NCI-H1105 treated with DMSO at 0.1 percent for 48 hours (cell line): ENCODE measurements around the gene FREM2.

Experiments used
- DNase-seq: peaks from one replicate; lab custom pipeline; 2025; lab: John Stamatoyannopoulos, UW

The FREM2 gene

DNA sequence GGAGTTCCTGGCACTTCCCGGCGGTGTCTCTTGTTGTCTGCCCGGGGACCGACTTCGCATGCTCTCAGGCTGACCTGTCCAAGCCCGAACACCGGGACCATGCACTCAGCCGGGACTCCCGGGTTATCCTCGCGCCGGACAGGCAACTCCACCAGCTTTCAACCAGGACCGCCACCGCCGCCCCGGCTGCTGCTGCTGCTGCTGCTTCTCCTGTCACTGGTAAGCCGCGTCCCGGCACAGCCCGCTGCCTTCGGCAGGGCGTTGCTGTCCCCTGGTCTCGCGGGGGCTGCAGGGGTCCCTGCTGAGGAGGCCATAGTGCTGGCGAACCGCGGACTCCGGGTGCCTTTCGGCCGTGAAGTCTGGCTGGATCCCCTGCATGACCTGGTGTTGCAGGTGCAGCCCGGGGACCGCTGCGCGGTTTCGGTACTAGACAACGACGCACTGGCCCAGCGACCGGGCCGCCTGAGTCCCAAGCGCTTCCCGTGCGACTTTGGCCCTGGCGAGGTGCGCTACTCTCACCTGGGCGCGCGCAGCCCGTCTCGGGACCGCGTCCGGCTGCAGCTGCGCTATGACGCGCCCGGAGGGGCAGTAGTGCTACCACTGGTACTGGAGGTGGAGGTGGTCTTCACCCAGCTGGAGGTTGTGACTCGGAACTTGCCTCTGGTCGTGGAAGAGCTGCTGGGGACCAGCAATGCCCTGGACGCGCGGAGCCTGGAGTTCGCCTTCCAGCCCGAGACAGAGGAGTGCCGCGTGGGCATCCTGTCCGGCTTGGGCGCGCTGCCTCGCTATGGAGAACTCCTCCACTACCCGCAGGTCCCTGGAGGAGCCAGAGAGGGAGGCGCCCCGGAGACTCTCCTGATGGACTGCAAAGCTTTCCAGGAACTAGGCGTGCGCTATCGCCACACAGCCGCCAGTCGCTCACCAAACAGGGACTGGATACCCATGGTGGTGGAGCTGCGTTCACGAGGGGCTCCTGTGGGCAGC lies 661 bp downstream of the FREM2 start:
- DNase-seq: no peak

DNA sequence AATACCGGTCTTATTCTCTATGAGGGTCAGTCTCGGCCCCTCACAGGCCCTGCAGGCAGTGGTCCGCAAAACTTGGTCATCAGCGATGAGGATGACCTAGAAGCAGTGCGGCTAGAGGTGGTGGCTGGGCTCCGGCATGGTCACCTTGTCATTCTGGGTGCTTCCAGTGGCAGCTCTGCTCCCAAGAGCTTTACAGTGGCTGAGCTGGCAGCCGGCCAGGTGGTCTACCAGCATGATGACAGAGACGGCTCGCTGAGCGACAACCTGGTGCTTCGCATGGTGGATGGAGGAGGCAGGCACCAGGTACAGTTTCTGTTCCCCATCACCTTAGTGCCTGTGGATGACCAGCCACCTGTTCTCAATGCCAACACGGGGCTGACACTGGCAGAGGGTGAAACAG lies 1.8 kb downstream of the FREM2 start:
- no peak for DNase-seq

DNA sequence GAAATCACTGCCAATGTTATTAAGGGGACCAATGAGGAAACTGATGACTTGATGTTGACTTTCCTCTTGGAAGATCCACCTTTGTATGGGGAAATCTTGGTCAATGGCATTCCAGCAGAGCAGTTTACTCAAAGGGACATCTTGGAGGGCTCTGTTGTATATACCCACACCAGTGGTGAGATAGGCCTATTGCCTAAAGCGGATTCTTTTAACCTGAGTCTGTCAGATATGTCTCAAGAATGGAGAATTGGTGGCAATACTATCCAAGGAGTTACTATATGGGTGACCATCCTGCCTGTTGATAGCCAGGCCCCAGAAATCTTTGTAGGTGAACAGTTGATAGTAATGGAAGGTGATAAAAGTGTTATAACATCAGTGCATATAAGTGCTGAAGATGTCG lies 3.4 kb downstream of the FREM2 start:
- no peak for DNase-seq

DNA sequence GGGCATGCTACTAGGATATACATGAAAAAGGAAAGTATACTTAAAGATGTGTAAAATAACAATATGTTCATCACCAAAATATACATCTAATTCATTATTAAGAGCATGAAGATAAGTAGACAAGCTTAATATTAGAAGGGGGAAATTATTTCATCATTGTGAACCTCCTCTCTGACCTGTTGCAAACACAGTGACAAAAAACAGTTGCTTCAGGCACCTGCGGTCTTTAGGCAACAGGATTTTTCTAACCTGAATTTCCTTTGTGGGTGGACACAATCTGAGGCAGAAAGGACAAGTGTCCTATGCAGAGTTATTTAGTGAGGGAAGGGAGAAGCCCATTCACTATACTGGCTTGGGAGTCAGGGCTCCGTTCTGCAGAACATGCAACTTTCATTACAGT lies 6.3 kb downstream of the FREM2 start:
- no peak for DNase-seq

DNA sequence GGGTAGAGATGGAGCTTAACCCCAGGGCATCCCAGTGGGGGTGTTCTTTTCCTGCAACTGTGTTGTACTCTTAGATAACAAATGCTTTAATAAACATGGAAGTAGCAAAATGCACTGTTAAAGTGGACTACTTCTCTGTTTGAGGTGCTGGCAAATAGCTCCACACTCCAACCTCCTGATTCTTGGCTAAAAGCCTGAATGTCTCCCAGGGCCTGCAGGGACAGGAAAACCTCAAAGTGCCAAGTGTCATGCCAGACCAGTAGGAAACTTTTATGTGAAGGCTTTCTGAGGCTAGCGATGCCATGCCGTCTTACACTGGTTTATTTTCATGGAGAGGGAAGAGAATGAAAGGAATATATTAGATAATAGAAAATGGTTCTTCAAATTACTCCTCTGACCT lies 6.8 kb downstream of the FREM2 start:
- peak; percentile 5 for DNase-seq

DNA sequence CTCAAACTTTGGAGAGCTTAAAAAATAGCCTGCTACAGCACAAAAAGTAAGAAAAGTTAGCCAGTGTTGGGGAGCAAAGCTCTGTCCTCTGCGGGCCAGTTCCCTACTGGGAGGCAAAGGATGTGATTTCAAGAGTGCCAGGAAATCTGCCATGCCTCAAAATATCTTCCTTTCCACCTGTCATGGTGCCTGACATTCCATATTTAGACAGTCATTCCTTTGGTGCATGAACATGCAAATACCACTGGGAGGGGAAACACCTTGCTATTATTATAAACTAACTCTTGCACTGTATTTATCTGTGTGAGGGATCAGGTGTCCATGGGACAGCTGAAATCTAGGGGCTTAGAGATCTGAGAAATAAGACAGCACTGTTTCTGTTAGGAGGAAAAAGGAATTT lies 10.3 kb downstream of the FREM2 start:
- DNase-seq: no peak

DNA sequence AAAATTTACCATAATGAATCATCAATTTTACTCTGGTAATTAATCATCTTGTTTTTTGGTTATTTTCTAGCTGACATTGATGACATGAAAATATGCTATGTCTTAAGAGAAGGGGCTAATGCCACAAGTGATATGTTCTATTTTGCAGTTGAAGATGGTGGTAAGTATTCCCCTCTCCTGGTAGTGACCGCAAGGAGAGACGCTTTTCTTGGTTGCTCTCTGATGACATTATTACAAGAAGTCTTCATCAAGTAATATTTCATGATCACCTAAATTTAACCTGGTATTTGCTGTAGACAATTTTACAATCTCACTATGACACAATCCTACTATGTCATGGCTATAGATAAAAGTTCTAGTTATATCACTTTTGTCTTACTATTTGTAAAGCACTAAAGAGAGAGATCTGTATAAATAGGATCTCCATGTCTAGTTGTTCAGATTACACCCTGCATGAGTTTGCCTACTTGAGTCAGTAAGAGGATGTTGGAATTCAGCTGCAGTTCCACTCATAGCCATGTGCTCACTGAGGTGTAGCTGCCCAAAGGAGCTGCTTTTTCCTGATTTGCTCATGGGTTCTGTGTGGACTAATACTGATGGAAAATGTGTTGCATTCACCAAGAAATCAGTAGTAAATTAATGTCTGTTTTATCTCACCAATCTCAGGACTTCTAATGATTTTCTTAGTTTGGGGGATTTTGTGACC lies 10.9 kb downstream of the FREM2 start:
- DNase-seq: no peak

DNA sequence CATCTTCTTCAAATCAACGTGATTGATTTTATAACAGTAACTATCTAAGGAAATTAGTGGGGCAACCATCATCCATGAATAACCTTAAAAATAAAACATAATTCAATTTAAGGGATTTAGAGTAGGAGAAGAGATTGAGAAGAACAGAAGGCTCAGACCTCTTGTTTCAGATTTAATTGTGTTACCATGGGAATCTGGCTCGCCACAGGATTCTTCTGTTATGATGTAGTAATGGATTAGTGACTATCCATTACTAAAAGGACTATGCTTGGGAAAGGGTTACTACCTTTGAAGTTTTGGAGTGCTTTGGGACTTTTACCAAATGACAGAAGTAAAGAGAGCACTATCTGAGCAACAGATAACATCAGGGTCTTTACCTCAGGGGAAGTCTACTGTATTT lies 13.2 kb downstream of the FREM2 start:
- no peak for DNase-seq

DNA sequence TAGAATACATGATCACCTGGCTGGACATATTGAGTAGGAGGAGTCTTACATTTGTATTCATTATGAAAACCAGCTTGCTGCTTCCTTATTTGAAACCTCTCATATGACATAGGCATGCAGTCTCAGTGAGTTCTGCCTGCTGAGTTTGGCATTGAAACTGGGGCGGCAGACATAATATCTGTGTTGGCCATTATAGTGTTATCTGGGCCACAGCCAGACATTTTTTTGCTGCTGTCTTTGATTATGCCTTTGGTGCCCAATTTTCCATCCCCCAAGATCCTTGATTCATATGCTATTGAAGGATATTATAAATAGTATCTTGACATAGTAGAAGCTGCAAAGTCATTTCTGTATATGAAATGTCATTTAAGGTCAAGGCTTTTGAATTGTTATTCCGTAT lies 15.8 kb downstream of the FREM2 start:
- no peak for DNase-seq

DNA sequence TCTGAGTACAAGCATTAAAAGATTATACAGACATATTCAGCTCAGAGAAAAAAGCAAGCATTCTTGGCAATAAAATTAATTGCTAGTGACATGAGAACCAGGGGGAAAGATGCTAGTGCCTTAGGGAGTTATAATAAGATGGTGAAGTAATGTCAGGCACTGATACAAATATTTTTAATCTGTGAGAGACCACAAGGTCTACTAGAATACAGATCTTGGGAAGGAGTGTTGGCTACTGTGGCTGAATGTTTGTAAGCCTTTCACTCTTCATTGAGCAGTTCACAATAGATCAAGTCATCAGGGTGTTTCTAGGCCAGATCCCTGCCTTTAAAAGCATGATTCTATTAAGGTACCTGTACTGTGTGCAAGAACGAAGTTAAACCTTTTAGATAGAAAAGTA lies 16.4 kb downstream of the FREM2 start:
- DNase-seq: no peak

DNA sequence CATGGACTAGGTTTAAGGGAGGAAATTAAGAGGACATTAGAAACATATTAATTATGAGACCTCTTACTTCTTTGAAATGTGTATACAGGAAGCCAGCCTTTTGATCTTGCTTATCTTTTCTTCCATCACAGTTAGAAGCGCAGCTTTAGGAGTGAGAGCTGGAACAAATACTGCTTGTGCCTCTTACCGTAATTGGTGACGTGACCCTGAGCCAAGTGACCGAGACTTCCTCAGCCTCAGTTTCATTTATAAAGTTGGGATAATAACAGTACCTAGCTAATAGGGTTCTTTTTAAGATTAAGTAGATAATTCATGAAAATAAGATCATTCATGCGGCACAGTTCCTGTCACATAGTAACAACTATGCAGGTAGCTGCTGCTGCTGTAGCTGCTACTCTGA lies 18.5 kb downstream of the FREM2 start:
- DNase-seq: no peak

DNA sequence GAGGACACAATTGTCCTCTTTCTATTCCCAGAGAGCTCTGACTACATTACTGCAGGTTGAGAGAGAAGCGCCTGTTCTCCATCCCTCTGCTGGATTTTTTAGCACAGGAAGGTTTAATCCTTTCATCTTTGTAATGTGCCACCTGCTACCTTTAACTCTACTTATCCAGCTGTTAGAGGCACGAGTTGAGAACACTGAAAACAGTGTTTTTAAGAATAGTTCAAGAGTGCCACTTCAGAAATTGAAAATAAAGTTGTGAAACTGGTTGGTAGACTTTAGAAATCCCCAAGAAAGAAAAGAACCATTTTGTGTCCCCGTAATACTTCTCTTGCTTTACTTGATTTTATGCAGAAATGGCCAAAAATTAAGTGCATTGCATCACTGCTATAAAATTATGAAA lies 20.6 kb downstream of the FREM2 start:
- no peak for DNase-seq

DNA sequence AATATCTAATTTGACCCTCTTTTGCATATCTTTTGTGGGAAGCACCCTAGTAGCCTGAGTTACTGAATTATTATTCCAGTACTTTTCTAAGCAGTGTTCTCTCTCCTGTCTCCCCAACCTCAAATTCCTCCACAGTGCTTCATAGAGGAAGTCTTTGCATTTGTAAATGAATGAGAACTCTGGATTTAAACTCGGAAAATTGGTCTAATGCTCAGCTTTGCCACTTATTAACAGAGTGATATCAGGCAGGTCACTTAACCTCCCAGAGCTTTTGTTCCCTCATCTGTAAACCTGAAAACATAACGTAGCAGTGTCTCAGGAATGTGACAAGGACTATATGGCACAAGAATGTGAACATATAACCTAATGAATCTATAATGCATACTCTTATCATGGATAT lies 26.2 kb downstream of the FREM2 start:
- DNase-seq: no peak

DNA sequence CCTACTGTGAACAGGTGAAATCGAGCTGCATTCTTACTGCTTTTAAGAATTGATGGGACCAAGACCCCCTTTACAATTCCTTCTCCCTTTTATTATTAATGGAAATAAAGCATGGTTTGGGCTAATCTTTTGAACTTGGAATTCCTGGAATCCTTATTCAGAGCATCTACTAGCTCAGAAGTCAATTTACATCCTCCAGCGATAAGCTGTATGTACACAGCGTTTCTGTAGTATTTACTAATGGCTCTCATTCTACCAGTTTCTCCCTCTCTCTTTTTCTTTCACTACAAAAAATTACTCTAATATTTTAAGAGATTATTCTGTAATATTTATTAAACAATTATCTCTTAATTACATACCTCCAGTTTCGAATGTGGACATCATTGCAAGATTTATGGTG lies 31.5 kb downstream of the FREM2 start:
- no peak for DNase-seq

DNA sequence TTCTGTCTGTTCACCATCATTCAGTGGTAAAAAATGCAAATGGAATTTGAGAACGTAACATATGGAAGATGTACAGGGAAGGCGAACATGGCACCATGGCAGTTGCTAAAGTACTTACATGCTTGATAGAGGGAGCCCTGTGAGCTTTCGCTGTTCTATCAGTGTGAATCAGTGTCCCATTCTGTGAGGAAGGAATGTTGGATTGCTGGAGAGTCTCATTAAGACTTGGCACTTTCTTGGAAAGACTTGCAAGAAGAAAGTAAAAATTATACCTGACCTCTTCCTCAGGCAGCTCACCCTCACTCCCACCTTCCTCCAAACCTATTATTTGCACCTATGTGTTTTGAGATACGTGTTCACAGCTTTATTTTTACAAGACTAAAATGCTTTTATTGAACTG lies 43.5 kb downstream of the FREM2 start:
- no peak for DNase-seq

DNA sequence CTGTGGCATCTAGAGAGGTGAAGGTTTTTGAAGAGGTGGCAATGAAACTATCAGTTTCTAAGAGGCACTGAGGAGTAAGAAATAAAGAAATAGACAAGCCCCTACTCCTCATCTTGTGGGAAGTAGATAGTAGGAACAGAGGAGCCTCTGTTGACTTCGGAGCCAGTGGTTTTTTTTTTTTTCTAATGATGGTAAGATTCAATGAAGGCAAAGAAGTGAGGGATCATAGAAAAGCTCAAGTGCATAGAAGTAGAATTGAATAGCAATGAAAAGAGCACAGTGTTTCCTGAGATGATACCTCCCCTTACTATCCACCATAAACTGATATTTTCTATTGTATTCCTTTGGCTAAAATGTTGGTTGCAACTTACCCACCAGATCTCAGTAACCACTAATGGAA lies 46.3 kb downstream of the FREM2 start:
- DNase-seq: no peak

DNA sequence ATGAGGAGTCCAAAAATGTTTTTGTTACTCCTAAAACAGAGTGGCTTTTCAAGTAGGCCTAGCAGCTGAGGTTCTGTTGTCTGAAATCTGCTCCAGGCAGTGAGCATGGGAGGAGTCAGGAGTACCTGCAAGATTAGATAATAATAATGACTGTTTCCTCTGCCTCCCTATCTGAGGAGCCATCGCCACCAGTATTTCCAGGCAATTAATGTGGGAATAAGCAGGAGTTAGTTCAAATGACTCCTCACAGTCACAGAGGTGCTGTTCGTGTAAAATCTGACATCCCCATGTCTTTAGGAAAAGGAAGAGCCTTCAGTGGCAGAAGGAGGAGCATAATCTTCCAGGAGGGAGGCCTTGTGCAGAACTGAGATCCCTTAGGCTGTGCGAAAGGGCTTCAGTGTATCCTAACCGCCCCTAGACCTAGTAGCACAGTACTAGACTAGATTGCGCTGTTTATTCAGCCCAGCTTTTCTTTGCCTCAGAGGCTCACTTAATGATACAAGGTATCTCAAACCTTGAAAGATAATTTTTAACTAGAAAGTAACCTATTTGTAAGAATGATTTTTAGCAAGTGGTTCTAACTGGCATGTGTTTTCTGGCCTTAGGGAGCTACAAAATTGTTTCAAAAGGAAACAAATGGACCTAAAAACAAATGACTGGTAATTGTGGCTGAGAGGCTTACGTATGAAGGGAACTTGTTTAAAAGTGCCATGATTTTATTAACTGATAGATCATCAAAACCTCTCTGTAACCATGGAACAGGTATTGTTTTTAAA lies 49.0 kb downstream of the FREM2 start:
- DNase-seq: no peak

DNA sequence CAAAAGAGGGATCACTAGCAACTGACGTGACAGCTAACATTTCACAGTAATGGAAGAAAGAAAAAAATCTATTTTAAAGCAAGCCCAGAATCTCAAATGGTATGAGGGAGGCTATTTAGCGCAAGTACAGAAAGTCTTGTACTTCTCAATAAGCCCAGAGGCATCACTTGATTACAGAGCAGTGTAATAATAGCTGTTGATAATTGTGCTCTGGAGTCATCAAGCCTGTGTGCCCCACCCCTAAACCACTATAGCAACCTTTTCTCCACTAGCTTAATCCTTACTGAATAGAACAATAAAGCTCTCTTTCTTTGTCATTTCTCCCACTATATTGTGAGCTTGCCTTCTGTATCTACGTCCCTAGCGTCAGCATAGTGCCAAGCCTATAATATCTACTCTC lies 56.6 kb downstream of the FREM2 start:
- peak; percentile 36 for DNase-seq

DNA sequence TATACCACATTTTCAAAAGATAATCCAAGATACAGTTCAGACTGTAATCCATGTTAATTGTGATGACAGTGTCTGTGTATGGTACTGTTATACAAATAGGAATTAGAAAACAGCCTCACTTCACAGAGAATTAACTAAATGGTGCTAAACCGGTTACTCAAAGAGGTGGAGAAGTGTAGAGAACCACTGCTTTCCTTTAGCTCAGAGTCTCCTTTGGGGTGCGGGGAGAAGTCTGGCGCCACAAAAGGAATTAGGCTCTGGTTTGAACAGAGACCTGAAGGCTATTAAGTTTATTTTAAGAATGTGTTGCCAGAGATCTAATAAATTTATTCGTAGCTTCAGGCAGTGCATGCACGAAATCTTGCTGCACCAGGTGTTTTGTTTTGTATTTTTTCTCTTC lies 65.8 kb downstream of the FREM2 start:
- peak; percentile 23 for DNase-seq

DNA sequence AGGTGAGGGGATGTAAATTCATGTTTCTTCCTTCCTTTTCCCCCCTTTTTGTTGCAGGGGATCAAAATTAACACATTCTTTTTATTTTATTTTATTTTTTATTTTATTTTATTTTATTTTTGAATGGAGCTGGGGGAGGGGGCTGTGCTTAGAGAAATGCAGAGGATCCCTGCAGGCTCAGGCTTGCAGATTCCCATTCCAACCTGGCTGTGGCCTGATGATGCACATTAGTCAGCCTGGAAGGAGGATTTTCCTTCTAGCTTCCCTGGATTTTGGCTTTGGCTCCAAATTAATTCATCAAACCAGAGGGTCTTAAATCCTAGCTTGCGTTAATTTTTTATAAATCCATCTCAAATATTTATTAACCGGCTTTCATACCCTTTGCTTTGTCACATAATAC lies 67.0 kb downstream of the FREM2 start:
- no peak for DNase-seq

DNA sequence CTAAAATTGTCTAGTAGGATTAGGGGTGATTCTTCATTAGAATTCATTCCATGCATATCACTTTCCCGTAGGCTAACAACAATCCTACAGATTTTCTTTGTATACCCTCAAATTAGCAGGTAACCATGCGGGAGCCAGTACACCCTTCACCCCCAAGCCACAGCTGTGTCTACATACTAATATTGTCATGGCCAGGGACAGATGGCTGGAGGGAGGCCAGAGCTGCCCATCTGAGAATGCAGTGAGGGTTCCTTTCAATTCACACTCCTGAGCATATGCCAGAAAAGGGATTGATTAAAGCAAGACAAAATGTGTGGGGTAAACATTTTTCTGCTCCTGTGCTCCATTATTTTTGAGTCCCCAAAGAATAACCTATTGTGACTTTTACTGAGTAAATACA lies 68.9 kb downstream of the FREM2 start:
- DNase-seq: no peak

DNA sequence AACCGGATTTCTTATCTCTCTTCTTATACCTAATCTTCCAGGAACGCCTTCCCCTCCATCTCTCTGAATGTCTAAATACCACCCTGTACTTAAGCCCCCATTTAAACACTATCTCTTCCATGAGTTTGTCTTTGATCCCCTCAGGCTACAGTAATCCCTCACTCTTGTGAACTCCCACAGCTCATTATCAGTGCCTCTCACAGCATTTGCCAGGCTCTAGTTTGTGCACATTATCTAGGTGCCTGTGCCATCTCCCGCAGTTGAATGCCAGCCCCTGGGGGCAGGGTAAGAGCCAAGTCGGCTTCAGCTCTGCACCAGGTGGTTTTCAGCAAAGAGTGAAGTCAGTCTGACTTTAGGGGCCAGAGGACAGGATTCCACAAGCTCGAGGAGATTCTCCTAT lies 71.4 kb downstream of the FREM2 start:
- DNase-seq: no peak

DNA sequence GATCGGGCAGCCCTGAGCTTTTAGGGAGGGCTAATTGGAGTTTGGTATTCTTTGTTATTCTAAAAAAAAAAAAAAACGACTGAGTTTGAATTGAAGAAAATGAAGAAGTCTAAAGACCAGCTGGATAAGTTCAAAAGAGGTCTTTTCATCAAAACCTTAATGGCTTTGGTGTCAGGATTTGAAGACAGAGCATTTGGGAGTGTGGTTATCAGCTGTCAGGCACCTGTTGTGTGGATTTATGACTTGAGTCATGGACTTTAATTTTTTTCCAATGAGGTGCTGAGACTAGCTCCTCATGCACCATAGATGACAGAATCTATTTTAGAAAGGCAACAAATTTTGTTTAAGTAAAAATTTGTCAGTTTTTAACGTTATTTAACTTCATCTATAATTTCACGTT lies 72.5 kb downstream of the FREM2 start:
- DNase-seq: no peak
